Glutamatergic neuron (in vitro differentiated cells): ENCODE measurements around the gene SESN2. TPM values are rescaled to one million over a fixed set of nuclear protein-coding genes. Genes with fewer than 3 reads are reported as not detected.

Source experiments
- DNase-seq: peaks from one replicate; pipeline ENCODE4 v3.0.0; 2022
- H3K27ac Mint-ChIP-seq: one replicate; pipeline ENCODE4 v1.8.0; 2020; ENCODE audit warnings: mild to moderate bottlenecking, mixed read lengths, inconsistent platforms; ENCODE audit not compliant: unreplicated experiment
- H3K27me3 Mint-ChIP-seq: one replicate; pipeline ENCODE4 v1.8.0; 2020; ENCODE audit warnings: mild to moderate bottlenecking, moderate library complexity, mixed read lengths, inconsistent platforms; ENCODE audit not compliant: unreplicated experiment
- H3K36me3 Mint-ChIP-seq: one replicate; pipeline ENCODE4 v1.8.0; 2020; ENCODE audit warnings: mild to moderate bottlenecking, mixed read lengths, inconsistent platforms; ENCODE audit not compliant: unreplicated experiment
- H3K4me1 Mint-ChIP-seq: one replicate; pipeline ENCODE4 v1.8.0; 2020; ENCODE audit warnings: mild to moderate bottlenecking, low read depth, mixed read lengths, inconsistent platforms; ENCODE audit not compliant: unreplicated experiment
- H3K4me3 Mint-ChIP-seq: one replicate; pipeline ENCODE4 v1.8.0; 2020; ENCODE audit warnings: mild to moderate bottlenecking, mixed read lengths, inconsistent platforms; ENCODE audit not compliant: unreplicated experiment
- H3K9me3 Mint-ChIP-seq: one replicate; pipeline ENCODE4 v1.8.0; 2020; ENCODE audit warnings: mild to moderate bottlenecking, moderate library complexity, mixed read lengths, inconsistent platforms; ENCODE audit not compliant: unreplicated experiment
- CTCF ChIP-seq: fragments of 200-600 bp; sonication (generic); IDR thresholded peaks from one replicate; pipeline ENCODE4 v1.5.0; 2021; ENCODE audit not compliant: partially characterized antibody, unreplicated experiment
- total RNA-seq: library from RNA; stranded (reverse); fragmentation: NEBNext Ultra II Directional; extraction: Animal tissue kit (Norgen Biotek cat#: 25700); gene quantifications from one replicate; pipeline ENCODE4 v1.2.1, GENCODE V29; 2021; ENCODE audit not compliant: unreplicated experiment

SESN2 gene
- total RNA-seq, 1 donor from 2014 or later: 57.2 TPM

- no peaks in the 10 kb centered on the region for H3K36me3 Mint-ChIP-seq
- DNase-seq: peak; percentile 81
- no peak for TF ChIP-seq CTCF
- peaks cover 12% of the 10 kb centered on the region for H3K4me1 Mint-ChIP-seq
- H3K4me3 Mint-ChIP-seq: peak overlapping the region; percentile 96
- peaks cover 5% of the 10 kb centered on the region for H3K27me3 Mint-ChIP-seq
- H3K9me3 Mint-ChIP-seq: peaks cover 11% of the 10 kb centered on the region
- peak overlapping the region; percentile 36 for H3K27ac Mint-ChIP-seq
These were observed 850 bp downstream of the SESN2 start for GRCh38 chr1:28259934-28260802.

- peak overlapping the region; percentile 36 for H3K27ac Mint-ChIP-seq
- H3K27me3 Mint-ChIP-seq: peaks cover 5% of the 10 kb centered on the region
- peaks cover 11% of the 10 kb centered on the region for H3K9me3 Mint-ChIP-seq
- no peak for DNase-seq
- H3K4me1 Mint-ChIP-seq: peaks cover 14% of the 10 kb centered on the region
- peak overlapping the region; percentile 96 for H3K4me3 Mint-ChIP-seq
- H3K36me3 Mint-ChIP-seq: no peaks in the 10 kb centered on the region
- TF ChIP-seq CTCF: no peak
These were observed 1.5 kb downstream of the SESN2 start for GRCh38 chr1:28260803-28261174.

GRCh38 chr1:28264897-28265296, 5.6 kb downstream of the SESN2 start:
- H3K36me3 Mint-ChIP-seq: no peaks in the 10 kb centered on the region
- peaks cover 3% of the 10 kb centered on the region for H3K27me3 Mint-ChIP-seq
- H3K27ac Mint-ChIP-seq: no peak overlapping the region
- DNase-seq: no peak
- peaks cover 6% of the 10 kb centered on the region for H3K9me3 Mint-ChIP-seq
- no peak for TF ChIP-seq CTCF
- H3K4me1 Mint-ChIP-seq: peaks cover 21% of the 10 kb centered on the region
- no peak overlapping the region for H3K4me3 Mint-ChIP-seq

GRCh38 chr1:28265577-28265976, 6.3 kb downstream of the SESN2 start:
- Mint-ChIP-seq H3K36me3 (no peaks in the 10 kb centered on the region), H3K4me1 (peaks cover 21% of the 10 kb centered on the region), H3K27me3 (peaks cover 3% of the 10 kb centered on the region), H3K4me3 (peak overlapping the region; percentile 71), H3K27ac (no peak overlapping the region), H3K9me3 (peaks cover 6% of the 10 kb centered on the region)
- TF ChIP-seq CTCF: no peak
- no peak for DNase-seq

GRCh38 chr1:28266920-28267322, 7.6 kb downstream of the SESN2 start:
- Mint-ChIP-seq H3K4me3 (no peak overlapping the region), H3K27ac (no peak overlapping the region)

More at GRCh38 chr1:28266920-28267322, 7.6 kb downstream of the SESN2 start:
- no peak for TF ChIP-seq CTCF
- Mint-ChIP-seq H3K4me1 (peaks cover 14% of the 10 kb centered on the region), H3K36me3 (no peaks in the 10 kb centered on the region), H3K9me3 (peaks cover 3% of the 10 kb centered on the region), H3K27me3 (no peaks in the 10 kb centered on the region)
- no peak for DNase-seq
